K562 (cell line): ENCODE results near the gene PDZD8. TPM values are rescaled to one million over a fixed set of nuclear protein-coding genes. Genes with fewer than 3 reads are reported as not detected.

ENCODE experiments used
- CAMTA2 ChIP-seq: fragments of 250-450 bp; sonication (Bioruptor Pico); conservative IDR thresholded peaks from 2 replicates; pipeline ENCODE4 v1.5.1; 2022
- CBFA2T3 ChIP-seq: fragments of 450-650 bp; IDR thresholded peaks from 2 replicates; pipeline ENCODE4 v1.6.1; 2017
- CBX2 ChIP-seq: fragments of 200-600 bp; sonication (generic); IDR thresholded peaks from one replicate; pipeline ENCODE4 v1.6.1; 2012; ENCODE audit warnings: mild to moderate bottlenecking, low read length, inconsistent platforms; ENCODE audit not compliant: insufficient read depth, poor library complexity, severe bottlenecking
- COPS2 ChIP-seq: fragments of 450-650 bp; conservative IDR thresholded peaks from 2 replicates; pipeline ENCODE4 v1.6.1; 2016; ENCODE audit warnings: mild to moderate bottlenecking, moderate library complexity
- CREB3 ChIP-seq: fragments of 450-650 bp; conservative IDR thresholded peaks from 2 replicates; pipeline ENCODE4 v1.6.1; 2016; ENCODE audit warnings: missing genetic modification characterization, low read depth, mild to moderate bottlenecking, missing compliant biosample characterization, moderate library complexity
- CREB3L1 ChIP-seq: fragments of 450-650 bp; IDR thresholded peaks from 2 replicates; pipeline ENCODE4 v1.6.1; 2014; ENCODE audit warnings: low read depth, mild to moderate bottlenecking, moderate library complexity, borderline replicate concordance
- FOS ChIP-seq: IDR thresholded peaks from 3 replicates; pipeline ENCODE4 v1.6.1; 2011; ENCODE audit not compliant: insufficient read length; ENCODE audit errors: extremely low read depth
- IRF9 ChIP-seq: fragments of 450-650 bp; IDR thresholded peaks from 2 replicates; pipeline ENCODE4 v1.6.1; 2016; ENCODE audit warnings: missing biosample characterization, missing genetic modification characterization
- MNT ChIP-seq, 2 experiments: fragments of 450-650 bp; conservative IDR thresholded peaks; 2 replicates each; pipeline ENCODE4 v1.6.1; 2017; ENCODE audit warnings: mild to moderate bottlenecking in 2 of 2, moderate library complexity in 2 of 2
- NCOR1 ChIP-seq: fragments of 450-650 bp; IDR thresholded peaks from 2 replicates; pipeline ENCODE4 v1.6.1; 2016; ENCODE audit warnings: mild to moderate bottlenecking, moderate library complexity
- NONO ChIP-seq, 2 experiments: fragments of 200-400 bp in 1 of 2; fragments of 450-650 bp in 1 of 2; formaldehyde crosslinking in 1 of 2; IDR thresholded peaks; 2 replicates each; pipeline ENCODE4 v1.6.1; 2017; ENCODE audit warnings: low read depth in 2 of 2, mild to moderate bottlenecking in 2 of 2, moderate library complexity in 2 of 2, low read length in 1 of 2
- NR2C1 ChIP-seq, 2 experiments: fragments of 450-650 bp; IDR thresholded peaks; 2 replicates each; pipeline ENCODE4 v1.6.1; 2017; ENCODE audit warnings: mild to moderate bottlenecking in 2 of 2, antibody characterized with exemption in 1 of 2, inconsistent platforms in 1 of 2, missing compliant biosample characterization in 1 of 2, missing genetic modification characterization in 1 of 2
- NR4A1 ChIP-seq, 2 experiments: fragments of 250-450 bp in 1 of 2; fragments of 450-650 bp in 1 of 2; sonication (Bioruptor Pico) in 1 of 2; IDR thresholded peaks; 2 replicates each; pipeline versions ENCODE4 v1.4.0 to v1.6.1; 2016 to 2020; ENCODE audit warnings: mild to moderate bottlenecking in 2 of 2, missing compliant biosample characterization in 1 of 2, missing genetic modification characterization in 1 of 2, moderate library complexity in 1 of 2
- SMARCA4 ChIP-seq: fragments of 450-650 bp; IDR thresholded peaks from 2 replicates; pipeline ENCODE4 v1.6.1; 2016
- SRF ChIP-seq, 2 experiments: fragments of 250-450, 450-650 bp in 1 of 2; sonication (Bioruptor Pico) in 1 of 2; sonication (generic) in 1 of 2; formaldehyde crosslinking; IDR thresholded peaks; 2 replicates each; pipeline versions ENCODE4 v1.5.0 to v1.5.1; 2020 to 2022; ENCODE audit warnings: mild to moderate bottlenecking in 1 of 2, missing genetic modification reagents in 1 of 2
- TRIM24 ChIP-seq, 2 experiments: fragments of 450-650 bp; IDR thresholded peaks; 2 replicates each; pipeline ENCODE4 v1.6.1; 2016
- ZC3H8 ChIP-seq: fragments of 450-650 bp; IDR thresholded peaks from 2 replicates; pipeline ENCODE4 v1.6.1; 2017
- ZNF121 ChIP-seq: sonication (generic); formaldehyde crosslinking; conservative IDR thresholded peaks from 2 replicates; pipeline ENCODE4 v1.8.0; 2022; ENCODE audit warnings: missing genetic modification reagents
- polyA plus RNA-seq, 8 experiments: library from polyadenylated mRNA; depleted of rRNA in 4 of 8; stranded (reverse) in 5 of 8; unstranded in 3 of 8; fragments of >200 nt; fragmentation: Nextera tagmentation in 2 of 8; fragmentation: Illumina TruSeq in 1 of 8; extraction: Ambion mirVana in 2 of 8; extraction: Trizol in 1 of 8; gene quantifications; 2 replicates each; pipeline versions ENCODE4 v1.2.1 to v1.2.3, GENCODE V29; 2011 to 2014; ENCODE audit warnings: inconsistent platforms in 1 of 8, missing spikeins in 1 of 8
- total RNA-seq, 7 experiments: library from RNA; depleted of rRNA in 6 of 7; stranded (reverse); fragments of >200 nt in 6 of 7; fragmentation: Illumina TruSeq in 2 of 7; extraction: Trizol in 2 of 7; gene quantifications; 2 replicates each; pipeline versions ENCODE4 v1.2.1 to v1.2.3, GENCODE V29; 2011 to 2021; ENCODE audit warnings: low replicate concordance in 1 of 7
- TF ChIP-seq, protein P1 (sequence below): fragments of 450-650 bp; conservative IDR thresholded peaks from 2 replicates; pipeline ENCODE4 v1.6.1; 2016; ENCODE audit warnings: missing genetic modification characterization, low read depth, mild to moderate bottlenecking, control low read depth, missing compliant biosample characterization

Gene PDZD8
- total and polyA plus RNA-seq, 9 of the 15 experiments (the other 6 are each of a cell fraction or from before 2014, with no cell fraction given): 5.5 to 53.4 (median 36.8) TPM

GRCh38 chr10:117272195-117273076 is 102.8 kb downstream of the PDZD8 start (continued):
- no peak for TF ChIP-seq NR4A1 (CRISPR knock-in tag; IDR thresholded peaks at IDR 0.05)
- no peak for TF ChIP-seq NR4A1 (tag; IDR thresholded peaks at IDR 0.05)
- TF ChIP-seq ZNF121: no peak
- TF ChIP-seq, protein P1, sequence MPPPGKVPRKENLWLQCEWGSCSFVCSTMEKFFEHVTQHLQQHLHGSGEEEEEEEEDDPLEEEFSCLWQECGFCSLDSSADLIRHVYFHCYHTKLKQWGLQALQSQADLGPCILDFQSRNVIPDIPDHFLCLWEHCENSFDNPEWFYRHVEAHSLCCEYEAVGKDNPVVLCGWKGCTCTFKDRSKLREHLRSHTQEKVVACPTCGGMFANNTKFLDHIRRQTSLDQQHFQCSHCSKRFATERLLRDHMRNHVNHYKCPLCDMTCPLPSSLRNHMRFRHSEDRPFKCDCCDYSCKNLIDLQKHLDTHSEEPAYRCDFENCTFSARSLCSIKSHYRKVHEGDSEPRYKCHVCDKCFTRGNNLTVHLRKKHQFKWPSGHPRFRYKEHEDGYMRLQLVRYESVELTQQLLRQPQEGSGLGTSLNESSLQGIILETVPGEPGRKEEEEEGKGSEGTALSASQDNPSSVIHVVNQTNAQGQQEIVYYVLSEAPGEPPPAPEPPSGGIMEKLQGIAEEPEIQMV (tag): no peak
- TF ChIP-seq CBFA2T3: peak; percentile 56
- TF ChIP-seq MNT (conservative IDR thresholded peaks at IDR 0.05): no peak
- no peak for TF ChIP-seq CAMTA2 (CRISPR knock-in tag)
- no peak for TF ChIP-seq SRF (CRISPR knock-in tag; IDR thresholded peaks at IDR 0.05)
- no peak for TF ChIP-seq ZC3H8
- TF ChIP-seq SMARCA4: no peak
- no peak for TF ChIP-seq NR2C1 (IDR thresholded peaks at IDR 0.05)
- TF ChIP-seq NR2C1 (tag; IDR thresholded peaks at IDR 0.05): no peak; the same call in 1 of the 2 replicates
- TF ChIP-seq TRIM24 (IDR thresholded peaks at IDR 0.05): 0 out of 4 replicates have a peak, but pooled peaks of 1 of the 2 experiments have one; percentile 16
- no peak for TF ChIP-seq FOS
- 0 out of 2 replicates have a peak, but pooled peaks have one; percentile 41 for TF ChIP-seq CREB3 (tag)
- no peak for TF ChIP-seq CBX2
- TF ChIP-seq COPS2: no peak
- TF ChIP-seq NCOR1: no peak
- no peak for TF ChIP-seq NONO (IDR thresholded peaks at IDR 0.05; ENCODE audit: low read depth in 2 of 2, low read length in 1 of 2)
- no peak for TF ChIP-seq IRF9 (tag)
- no peak for TF ChIP-seq CREB3L1
